WTC11 (cell line): ENCODE measurements around the gene ILF2. TPM values are rescaled to one million over a fixed set of nuclear protein-coding genes. Genes with fewer than 3 reads are reported as not detected.
"Not testable (repeated sequence)": the region's sequence is repeated elsewhere in the genome, so short reads cannot be mapped to it uniquely, and the experiment has no call there.

Experiments
- ATAC-seq: fragments of 200-7000 bp; cut with Tn5 transposase; 2 replicates; pipeline ENCODE4 v1.10.0; 2021; ENCODE audit warnings: mild to moderate bottlenecking, moderate library complexity
- CTCF ChIA-PET: fragments of 300-600 bp; sonication (Branson Sonifier 250); formaldehyde crosslinking; loops from one replicate; lab custom pipeline; 2021; ENCODE audit warnings: antibody characterized with exemption; lab: Charles Lee
- POLR2A ChIA-PET: fragments of 350-600 bp; sonication (Branson Sonifier 250); formaldehyde crosslinking; loops from one replicate; lab custom pipeline; 2021; ENCODE audit warnings: antibody characterized with exemption; lab: Charles Lee
- DNase-seq: peaks from one replicate; pipeline ENCODE4 v3.0.0; 2021; ENCODE audit warnings: low spot score
- H3K27ac Mint-ChIP-seq: 2 replicates; pipeline ENCODE4 v1.8.0; 2021; ENCODE audit warnings: mixed read lengths
- H3K27me3 Mint-ChIP-seq: 2 replicates; pipeline ENCODE4 v1.8.0; 2021; ENCODE audit warnings: low read depth, mild to moderate bottlenecking, moderate library complexity, mixed read lengths
- H3K36me3 Mint-ChIP-seq: 2 replicates; pipeline ENCODE4 v1.8.0; 2021; ENCODE audit warnings: mixed read lengths
- H3K4me1 Mint-ChIP-seq: 2 replicates; pipeline ENCODE4 v1.8.0; 2022; ENCODE audit warnings: mixed read lengths
- H3K4me3 Mint-ChIP-seq: 2 replicates; pipeline ENCODE4 v1.8.0; 2021; ENCODE audit warnings: mild to moderate bottlenecking, moderate library complexity, mixed read lengths
- H3K9me3 Mint-ChIP-seq: 2 replicates; pipeline ENCODE4 v1.8.0; 2021; ENCODE audit warnings: mixed read lengths
- ATF1 ChIP-seq: sonication (generic); formaldehyde crosslinking; IDR thresholded peaks from 2 replicates; pipeline ENCODE4 v1.8.1; 2023; ENCODE audit warnings: mild to moderate bottlenecking, moderate library complexity, missing genetic modification reagents
- CREB1 ChIP-seq: sonication (generic); formaldehyde crosslinking; IDR thresholded peaks from 2 replicates; pipeline ENCODE4 v1.8.0; 2023; ENCODE audit warnings: mild to moderate bottlenecking, missing genetic modification reagents
- FOXJ3 ChIP-seq: sonication (generic); formaldehyde crosslinking; IDR thresholded peaks from 2 replicates; pipeline ENCODE4 v1.9.0; 2021; ENCODE audit warnings: missing genetic modification reagents, mild to moderate bottlenecking, borderline replicate concordance
- FOXP1 ChIP-seq: sonication (generic); formaldehyde crosslinking; IDR thresholded peaks from 2 replicates; pipeline ENCODE4 v1.8.0; 2022; ENCODE audit warnings: missing genetic modification reagents, mild to moderate bottlenecking, moderate library complexity, borderline replicate concordance
- HMGA2 ChIP-seq: fragments of 250-450 bp; sonication (Bioruptor Pico); IDR thresholded peaks from 2 replicates; pipeline ENCODE4 v1.4.0; 2021; ENCODE audit warnings: mild to moderate bottlenecking, moderate library complexity
- NFATC4 ChIP-seq: fragments of 250-450 bp; sonication (Bioruptor Pico); IDR thresholded peaks from 2 replicates; pipeline ENCODE4 v1.9.0; 2021; ENCODE audit warnings: mild to moderate bottlenecking
- NR1H2 ChIP-seq: sonication (generic); formaldehyde crosslinking; IDR thresholded peaks from 2 replicates; pipeline ENCODE4 v1.9.0; 2021; ENCODE audit warnings: mild to moderate bottlenecking, moderate library complexity, missing genetic modification reagents
- RORB ChIP-seq: fragments of 250-450 bp; sonication (Bioruptor Pico); IDR thresholded peaks from 2 replicates; pipeline ENCODE4 v1.9.0; 2021; ENCODE audit warnings: mild to moderate bottlenecking
- TEAD1 ChIP-seq: sonication (generic); formaldehyde crosslinking; IDR thresholded peaks from 2 replicates; pipeline ENCODE4 v1.8.0; 2022; ENCODE audit warnings: mild to moderate bottlenecking, missing genetic modification reagents
- TEAD4 ChIP-seq: sonication (generic); formaldehyde crosslinking; IDR thresholded peaks from 2 replicates; pipeline ENCODE4 v1.8.0; 2022; ENCODE audit warnings: mild to moderate bottlenecking, missing genetic modification reagents
- ZBTB21 ChIP-seq: sonication (generic); formaldehyde crosslinking; IDR thresholded peaks from 2 replicates; pipeline ENCODE4 v1.8.1; 2023; ENCODE audit warnings: mild to moderate bottlenecking, missing genetic modification reagents, borderline replicate concordance
- ZNF121 ChIP-seq: sonication (generic); formaldehyde crosslinking; IDR thresholded peaks from 2 replicates; pipeline ENCODE4 v1.8.0; 2023; ENCODE audit warnings: missing genetic modification reagents
- ZNF263 ChIP-seq: sonication (generic); formaldehyde crosslinking; IDR thresholded peaks from 2 replicates; pipeline ENCODE4 v1.8.1; 2022; ENCODE audit warnings: low read depth, mild to moderate bottlenecking, moderate library complexity, missing genetic modification reagents
- total RNA-seq: library from RNA; stranded (reverse); gene quantifications from 3 replicates; pipeline ENCODE4 v1.2.3, GENCODE V29; 2021
- TF ChIP-seq, protein P1 (sequence below): fragments of 250-450 bp; sonication (Bioruptor Pico); IDR thresholded peaks from 2 replicates; pipeline ENCODE4 v1.8.0; 2021; ENCODE audit warnings: mild to moderate bottlenecking
- TF ChIP-seq, protein P2 (sequence below): sonication (generic); formaldehyde crosslinking; IDR thresholded peaks from 2 replicates; pipeline ENCODE4 v1.8.1; 2022; ENCODE audit warnings: missing genetic modification reagents, borderline replicate concordance
- TF ChIP-seq, protein P3 (sequence below): sonication (generic); formaldehyde crosslinking; IDR thresholded peaks from 2 replicates; pipeline ENCODE4 v1.8.1; 2023; ENCODE audit warnings: mild to moderate bottlenecking, missing genetic modification reagents
- TF ChIP-seq, protein P4 (sequence below): sonication (generic); formaldehyde crosslinking; IDR thresholded peaks from 2 replicates; pipeline ENCODE4 v1.8.1; 2022; ENCODE audit warnings: low read depth, mild to moderate bottlenecking, moderate library complexity, missing genetic modification reagents, borderline replicate concordance
- TF ChIP-seq, protein P5 (sequence below): sonication (generic); formaldehyde crosslinking; IDR thresholded peaks from 2 replicates; pipeline ENCODE4 v1.8.1; 2023; ENCODE audit warnings: mild to moderate bottlenecking, missing genetic modification reagents, moderate library complexity
- TF ChIP-seq, protein P6 (sequence below): sonication (generic); formaldehyde crosslinking; IDR thresholded peaks from 2 replicates; pipeline ENCODE4 v1.8.1; 2023; ENCODE audit warnings: mild to moderate bottlenecking, missing genetic modification reagents, borderline replicate concordance

The ILF2 gene
- total RNA-seq, 1 experiment from 2014 or later, result 337 TPM

DNA sequence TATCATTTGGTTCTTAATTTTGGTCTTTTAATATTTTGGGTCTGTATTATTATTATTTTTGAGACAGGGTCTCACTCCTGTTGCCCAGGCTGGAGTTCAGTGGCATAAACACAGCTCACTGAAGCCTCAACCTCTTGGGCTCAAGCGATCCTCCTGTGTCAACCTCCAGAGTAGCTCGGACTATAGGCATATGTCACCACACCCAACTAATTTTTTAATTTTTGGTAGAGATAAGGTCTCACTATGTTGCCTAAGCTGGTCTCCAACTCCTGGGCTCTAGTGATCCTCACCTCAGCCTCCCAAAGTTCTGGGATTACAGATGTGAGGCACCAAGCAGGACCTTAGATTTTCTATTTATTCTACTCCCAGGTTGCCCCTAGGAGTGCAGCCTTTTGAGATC is 2.7 kb upstream of the ILF2 start:
- POLR2A ChIA-PET, result interaction anchor here (0.7 kb wide), 1 partner anchor 14 kb away, joined by 3 read pairs; no protein-coding TSS in a partner anchor
- no peaks in the 10 kb centered on the region for H3K9me3 Mint-ChIP-seq
- H3K36me3 Mint-ChIP-seq, result peaks cover 19% of the 10 kb centered on the region
- no peak for TF ChIP-seq TEAD4 (CRISPR knock-in tag)
- TF ChIP-seq CREB1 (CRISPR knock-in tag), result no peak
- no peak for TF ChIP-seq FOXP1 (CRISPR knock-in tag)
- no peak for TF ChIP-seq HMGA2 (CRISPR knock-in tag)
- no peak for TF ChIP-seq ZNF121
- TF ChIP-seq NFATC4 (CRISPR knock-in tag), result no peak
- no peak for TF ChIP-seq ZBTB21 (CRISPR knock-in tag)
- TF ChIP-seq TEAD1 (CRISPR knock-in tag), result no peak
- TF ChIP-seq, protein P1, sequence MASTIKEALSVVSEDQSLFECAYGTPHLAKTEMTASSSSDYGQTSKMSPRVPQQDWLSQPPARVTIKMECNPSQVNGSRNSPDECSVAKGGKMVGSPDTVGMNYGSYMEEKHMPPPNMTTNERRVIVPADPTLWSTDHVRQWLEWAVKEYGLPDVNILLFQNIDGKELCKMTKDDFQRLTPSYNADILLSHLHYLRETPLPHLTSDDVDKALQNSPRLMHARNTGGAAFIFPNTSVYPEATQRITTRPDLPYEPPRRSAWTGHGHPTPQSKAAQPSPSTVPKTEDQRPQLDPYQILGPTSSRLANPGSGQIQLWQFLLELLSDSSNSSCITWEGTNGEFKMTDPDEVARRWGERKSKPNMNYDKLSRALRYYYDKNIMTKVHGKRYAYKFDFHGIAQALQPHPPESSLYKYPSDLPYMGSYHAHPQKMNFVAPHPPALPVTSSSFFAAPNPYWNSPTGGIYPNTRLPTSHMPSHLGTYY (CRISPR knock-in tag), result no peak
- H3K27me3 Mint-ChIP-seq, result peaks cover 9% of the 10 kb centered on the region
- DNase-seq, result no peak
- no peak for ATAC-seq
- CTCF ChIA-PET, result interaction anchor here (0.7 kb wide), 1 partner anchor 11 kb away, joined by 4 read pairs; no protein-coding TSS in a partner anchor
- no peak overlapping the region for H3K27ac Mint-ChIP-seq
- H3K4me3 Mint-ChIP-seq, result peak overlapping the region; percentile 15
- peaks cover 22% of the 10 kb centered on the region for H3K4me1 Mint-ChIP-seq

DNA sequence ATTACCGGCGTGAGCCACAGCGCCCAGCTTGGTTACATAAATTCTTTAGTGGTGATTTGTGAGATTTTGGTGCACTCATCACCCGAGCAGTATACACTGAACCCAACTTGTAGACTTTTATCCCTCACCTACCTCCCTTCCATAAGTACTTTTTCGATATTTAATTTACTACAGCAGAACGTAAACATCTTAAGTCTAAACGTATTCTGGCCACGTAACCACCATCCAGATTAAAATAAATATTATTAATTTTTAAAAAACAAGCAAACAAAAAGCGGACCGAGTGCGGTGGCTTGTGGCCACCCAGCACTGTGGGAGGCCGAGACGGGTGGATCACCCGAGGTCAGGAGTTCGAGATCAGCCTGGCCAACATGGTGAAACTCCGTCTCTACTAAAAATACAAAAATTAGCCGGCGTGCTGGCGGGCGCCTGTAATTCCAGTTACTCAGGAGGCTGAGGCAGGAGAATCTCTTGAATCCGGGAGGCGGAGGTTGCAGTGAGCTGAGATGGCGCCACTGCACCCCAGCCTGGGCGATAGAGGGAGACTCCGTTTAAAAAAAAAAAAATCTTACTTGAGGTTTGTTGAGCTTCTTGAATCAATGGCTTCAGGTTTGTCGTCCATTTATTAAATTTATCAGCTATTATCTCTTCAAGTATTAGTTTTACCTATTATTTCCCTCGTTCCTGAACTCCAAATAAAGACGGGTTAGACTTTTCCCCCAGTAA is 998 bp upstream of the ILF2 start:
- H3K4me1 Mint-ChIP-seq, result peaks cover 14% of the 10 kb centered on the region

DNA sequence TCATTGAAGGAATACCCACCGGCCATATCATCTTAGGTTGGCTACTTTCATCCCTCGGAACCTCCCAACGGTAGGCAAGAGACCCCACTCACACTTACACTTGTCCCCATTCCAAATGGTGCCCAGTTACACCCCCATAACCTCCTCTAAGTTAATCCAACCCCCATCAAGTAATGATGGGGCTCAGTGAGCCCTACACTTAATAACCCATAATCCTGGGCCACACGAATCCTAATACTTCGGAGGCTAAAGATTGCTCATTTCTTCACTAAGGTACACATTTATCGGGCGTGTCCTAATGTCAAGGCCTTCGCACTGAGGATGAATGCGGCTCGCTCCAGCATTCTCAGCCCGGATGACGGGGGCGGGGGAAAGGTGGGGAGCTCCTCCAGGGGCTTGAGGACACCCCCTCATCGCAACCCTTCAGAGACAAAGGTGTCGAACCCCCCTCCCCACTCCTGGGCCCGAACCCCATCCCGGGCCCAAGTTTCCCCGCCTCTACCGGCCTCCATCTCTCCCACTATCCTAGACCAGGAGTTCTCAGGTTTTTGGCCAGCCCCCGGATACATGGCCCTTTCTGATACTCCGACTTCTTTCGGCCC is 435 bp downstream of the ILF2 start:
- ATAC-seq (no peak), DNase-seq (no peak)
- Mint-ChIP-seq H3K27me3 (no peaks in the 10 kb centered on the region), H3K36me3 (peaks cover 51% of the 10 kb centered on the region), H3K9me3 (no peaks in the 10 kb centered on the region), H3K27ac (peak overlapping the region; percentile 84; the same call in 1 of the 2 replicates), H3K4me1 (peaks cover 14% of the 10 kb centered on the region), H3K4me3 (no peak overlapping the region)
- ChIA-PET CTCF (no interaction called here), POLR2A (no interaction called here)
- TF ChIP-seq, protein P2, sequence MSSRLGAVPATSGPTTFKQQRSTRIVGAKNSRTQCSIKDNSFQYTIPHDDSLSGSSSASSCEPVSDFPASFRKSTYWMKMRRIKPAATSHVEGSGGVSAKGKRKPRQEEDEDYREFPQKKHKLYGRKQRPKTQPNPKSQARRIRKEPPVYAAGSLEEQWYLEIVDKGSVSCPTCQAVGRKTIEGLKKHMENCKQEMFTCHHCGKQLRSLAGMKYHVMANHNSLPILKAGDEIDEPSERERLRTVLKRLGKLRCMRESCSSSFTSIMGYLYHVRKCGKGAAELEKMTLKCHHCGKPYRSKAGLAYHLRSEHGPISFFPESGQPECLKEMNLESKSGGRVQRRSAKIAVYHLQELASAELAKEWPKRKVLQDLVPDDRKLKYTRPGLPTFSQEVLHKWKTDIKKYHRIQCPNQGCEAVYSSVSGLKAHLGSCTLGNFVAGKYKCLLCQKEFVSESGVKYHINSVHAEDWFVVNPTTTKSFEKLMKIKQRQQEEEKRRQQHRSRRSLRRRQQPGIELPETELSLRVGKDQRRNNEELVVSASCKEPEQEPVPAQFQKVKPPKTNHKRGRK, result no peak
- TF ChIP-seq ZNF263 (CRISPR knock-in tag) (no peak), FOXJ3 (CRISPR knock-in tag) (no peak), RORB (CRISPR knock-in tag) (no peak), ZBTB21 (CRISPR knock-in tag) (no peak), TEAD4 (CRISPR knock-in tag) (no peak), NR1H2 (CRISPR knock-in tag) (no peak), ATF1 (CRISPR knock-in tag) (no peak)
- TF ChIP-seq, protein P3, sequence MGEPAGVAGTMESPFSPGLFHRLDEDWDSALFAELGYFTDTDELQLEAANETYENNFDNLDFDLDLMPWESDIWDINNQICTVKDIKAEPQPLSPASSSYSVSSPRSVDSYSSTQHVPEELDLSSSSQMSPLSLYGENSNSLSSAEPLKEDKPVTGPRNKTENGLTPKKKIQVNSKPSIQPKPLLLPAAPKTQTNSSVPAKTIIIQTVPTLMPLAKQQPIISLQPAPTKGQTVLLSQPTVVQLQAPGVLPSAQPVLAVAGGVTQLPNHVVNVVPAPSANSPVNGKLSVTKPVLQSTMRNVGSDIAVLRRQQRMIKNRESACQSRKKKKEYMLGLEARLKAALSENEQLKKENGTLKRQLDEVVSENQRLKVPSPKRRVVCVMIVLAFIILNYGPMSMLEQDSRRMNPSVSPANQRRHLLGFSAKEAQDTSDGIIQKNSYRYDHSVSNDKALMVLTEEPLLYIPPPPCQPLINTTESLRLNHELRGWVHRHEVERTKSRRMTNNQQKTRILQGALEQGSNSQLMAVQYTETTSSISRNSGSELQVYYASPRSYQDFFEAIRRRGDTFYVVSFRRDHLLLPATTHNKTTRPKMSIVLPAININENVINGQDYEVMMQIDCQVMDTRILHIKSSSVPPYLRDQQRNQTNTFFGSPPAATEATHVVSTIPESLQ, result no peak
- TF ChIP-seq, protein P4, sequence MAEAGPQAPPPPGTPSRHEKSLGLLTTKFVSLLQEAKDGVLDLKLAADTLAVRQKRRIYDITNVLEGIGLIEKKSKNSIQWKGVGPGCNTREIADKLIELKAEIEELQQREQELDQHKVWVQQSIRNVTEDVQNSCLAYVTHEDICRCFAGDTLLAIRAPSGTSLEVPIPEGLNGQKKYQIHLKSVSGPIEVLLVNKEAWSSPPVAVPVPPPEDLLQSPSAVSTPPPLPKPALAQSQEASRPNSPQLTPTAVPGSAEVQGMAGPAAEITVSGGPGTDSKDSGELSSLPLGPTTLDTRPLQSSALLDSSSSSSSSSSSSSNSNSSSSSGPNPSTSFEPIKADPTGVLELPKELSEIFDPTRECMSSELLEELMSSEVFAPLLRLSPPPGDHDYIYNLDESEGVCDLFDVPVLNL (CRISPR knock-in tag), result no peak
- TF ChIP-seq, protein P5, sequence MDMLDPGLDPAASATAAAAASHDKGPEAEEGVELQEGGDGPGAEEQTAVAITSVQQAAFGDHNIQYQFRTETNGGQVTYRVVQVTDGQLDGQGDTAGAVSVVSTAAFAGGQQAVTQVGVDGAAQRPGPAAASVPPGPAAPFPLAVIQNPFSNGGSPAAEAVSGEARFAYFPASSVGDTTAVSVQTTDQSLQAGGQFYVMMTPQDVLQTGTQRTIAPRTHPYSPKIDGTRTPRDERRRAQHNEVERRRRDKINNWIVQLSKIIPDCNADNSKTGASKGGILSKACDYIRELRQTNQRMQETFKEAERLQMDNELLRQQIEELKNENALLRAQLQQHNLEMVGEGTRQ (CRISPR knock-in tag), result no peak
- TF ChIP-seq, protein P6, sequence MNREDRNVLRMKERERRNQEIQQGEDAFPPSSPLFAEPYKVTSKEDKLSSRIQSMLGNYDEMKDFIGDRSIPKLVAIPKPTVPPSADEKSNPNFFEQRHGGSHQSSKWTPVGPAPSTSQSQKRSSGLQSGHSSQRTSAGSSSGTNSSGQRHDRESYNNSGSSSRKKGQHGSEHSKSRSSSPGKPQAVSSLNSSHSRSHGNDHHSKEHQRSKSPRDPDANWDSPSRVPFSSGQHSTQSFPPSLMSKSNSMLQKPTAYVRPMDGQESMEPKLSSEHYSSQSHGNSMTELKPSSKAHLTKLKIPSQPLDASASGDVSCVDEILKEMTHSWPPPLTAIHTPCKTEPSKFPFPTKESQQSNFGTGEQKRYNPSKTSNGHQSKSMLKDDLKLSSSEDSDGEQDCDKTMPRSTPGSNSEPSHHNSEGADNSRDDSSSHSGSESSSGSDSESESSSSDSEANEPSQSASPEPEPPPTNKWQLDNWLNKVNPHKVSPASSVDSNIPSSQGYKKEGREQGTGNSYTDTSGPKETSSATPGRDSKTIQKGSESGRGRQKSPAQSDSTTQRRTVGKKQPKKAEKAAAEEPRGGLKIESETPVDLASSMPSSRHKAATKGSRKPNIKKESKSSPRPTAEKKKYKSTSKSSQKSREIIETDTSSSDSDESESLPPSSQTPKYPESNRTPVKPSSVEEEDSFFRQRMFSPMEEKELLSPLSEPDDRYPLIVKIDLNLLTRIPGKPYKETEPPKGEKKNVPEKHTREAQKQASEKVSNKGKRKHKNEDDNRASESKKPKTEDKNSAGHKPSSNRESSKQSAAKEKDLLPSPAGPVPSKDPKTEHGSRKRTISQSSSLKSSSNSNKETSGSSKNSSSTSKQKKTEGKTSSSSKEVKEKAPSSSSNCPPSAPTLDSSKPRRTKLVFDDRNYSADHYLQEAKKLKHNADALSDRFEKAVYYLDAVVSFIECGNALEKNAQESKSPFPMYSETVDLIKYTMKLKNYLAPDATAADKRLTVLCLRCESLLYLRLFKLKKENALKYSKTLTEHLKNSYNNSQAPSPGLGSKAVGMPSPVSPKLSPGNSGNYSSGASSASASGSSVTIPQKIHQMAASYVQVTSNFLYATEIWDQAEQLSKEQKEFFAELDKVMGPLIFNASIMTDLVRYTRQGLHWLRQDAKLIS (CRISPR knock-in tag), result no peak

More for the DNA sequence above, 998 bp upstream of the ILF2 start:
- not testable (repeated sequence) for H3K27me3 Mint-ChIP-seq, H3K9me3 Mint-ChIP-seq, H3K4me3 Mint-ChIP-seq, H3K27ac Mint-ChIP-seq, ATAC-seq
- DNase-seq, result peak; percentile 37
- POLR2A ChIA-PET, result interaction anchor here (1.0 to 1.8 kb wide), 2 partner anchors 38 to 104 kb away, joined by 3 to 9 read pairs; partner anchors contain the start of gene CHTOP
- peaks cover 36% of the 10 kb centered on the region for H3K36me3 Mint-ChIP-seq
- CTCF ChIA-PET, result interaction anchor here (0.8 to 1.7 kb wide), 7 partner anchors 45 to 315 kb away, joined by 3 to 7 read pairs (median 5); partner anchors contain the start of genes INTS3, S100A13 and SLC27A3
